SK-N-SH treated with all-trans-retinoic acid at 6 μM for 48 hours (cell line): ENCODE measurements around the gene SPDYE8.
"Not testable (repeated sequence)": the region's sequence is repeated elsewhere in the genome, so short reads cannot be mapped to it uniquely, and the experiment has no call there.

Experiments used
- ARNTL ChIP-seq: fragments of 450-650 bp; formaldehyde crosslinking; IDR thresholded peaks from 2 replicates; pipeline ENCODE4 v1.5.0; 2020; ENCODE audit warnings: low read depth, mild to moderate bottlenecking, moderate library complexity, borderline replicate concordance
- CREB5 ChIP-seq: fragments of 250-450 bp; sonication (Bioruptor Pico); IDR thresholded peaks from 2 replicates; pipeline ENCODE4 v1.5.1; 2020; ENCODE audit warnings: low read depth, mild to moderate bottlenecking, moderate library complexity
- PATZ1 ChIP-seq: fragments of 250-450 bp; sonication (Bioruptor Pico); IDR thresholded peaks from 2 replicates; pipeline ENCODE4 v1.8.0; 2020; ENCODE audit warnings: mild to moderate bottlenecking, moderate library complexity, borderline replicate concordance
- RARB ChIP-seq: fragments of 250-450 bp; sonication (Bioruptor Pico); IDR thresholded peaks from 2 replicates; pipeline ENCODE4 v1.8.0; 2021; ENCODE audit warnings: mild to moderate bottlenecking, moderate library complexity
- TCF4 ChIP-seq: fragments of 250-450 bp; sonication (Bioruptor Pico); IDR thresholded peaks from 2 replicates; pipeline ENCODE4 v1.8.0; 2021; ENCODE audit warnings: mild to moderate bottlenecking, moderate library complexity, borderline replicate concordance
- TOX ChIP-seq: fragments of 250-450 bp; sonication (Bioruptor Pico); IDR thresholded peaks from 2 replicates; pipeline ENCODE4 v1.8.0; 2021; ENCODE audit warnings: mild to moderate bottlenecking, moderate library complexity, borderline replicate concordance
- ZC3H10 ChIP-seq: fragments of 250-450 bp; sonication (Bioruptor Pico); IDR thresholded peaks from 2 replicates; pipeline ENCODE4 v1.5.1; 2021; ENCODE audit warnings: mild to moderate bottlenecking, moderate library complexity
- ZFP30 ChIP-seq: fragments of 450-650 bp; formaldehyde crosslinking; IDR thresholded peaks from 2 replicates; pipeline ENCODE4 v1.5.0; 2022; ENCODE audit warnings: mild to moderate bottlenecking, moderate library complexity
- ZNF565 ChIP-seq: fragments of 450-650 bp; formaldehyde crosslinking; conservative IDR thresholded peaks from 2 replicates; pipeline ENCODE4 v1.5.0; 2020; ENCODE audit warnings: low read depth, mild to moderate bottlenecking, moderate library complexity

GRCh38 chr7:72982084-72982483 lies 47.5 kb downstream of the SPDYE8 start:
- TF ChIP-seq ZFP30 (CRISPR knock-in tag); TOX; PATZ1 (CRISPR knock-in tag); TCF4; ZC3H10 (CRISPR knock-in tag); RARB (CRISPR knock-in tag); ARNTL (CRISPR knock-in tag); ZNF565 (CRISPR knock-in tag); CREB5 (CRISPR knock-in tag): not testable (repeated sequence)
